Activated CD4-positive, alpha-beta T cell treated with anti-CD3 and anti-CD28 coated beads, Interleukin-2, amount 50 U/mL, for 24 hours (primary cell): ENCODE data around the gene NPC1L1.

Experiments used
- DNase-seq, 2 donors: peaks; one replicate each; pipeline ENCODE4 v3.0.0-alpha.2; 2020; ENCODE audit warnings: low read depth in 1 of 2, low spot score in 1 of 2

NPC1L1 gene

DNA sequence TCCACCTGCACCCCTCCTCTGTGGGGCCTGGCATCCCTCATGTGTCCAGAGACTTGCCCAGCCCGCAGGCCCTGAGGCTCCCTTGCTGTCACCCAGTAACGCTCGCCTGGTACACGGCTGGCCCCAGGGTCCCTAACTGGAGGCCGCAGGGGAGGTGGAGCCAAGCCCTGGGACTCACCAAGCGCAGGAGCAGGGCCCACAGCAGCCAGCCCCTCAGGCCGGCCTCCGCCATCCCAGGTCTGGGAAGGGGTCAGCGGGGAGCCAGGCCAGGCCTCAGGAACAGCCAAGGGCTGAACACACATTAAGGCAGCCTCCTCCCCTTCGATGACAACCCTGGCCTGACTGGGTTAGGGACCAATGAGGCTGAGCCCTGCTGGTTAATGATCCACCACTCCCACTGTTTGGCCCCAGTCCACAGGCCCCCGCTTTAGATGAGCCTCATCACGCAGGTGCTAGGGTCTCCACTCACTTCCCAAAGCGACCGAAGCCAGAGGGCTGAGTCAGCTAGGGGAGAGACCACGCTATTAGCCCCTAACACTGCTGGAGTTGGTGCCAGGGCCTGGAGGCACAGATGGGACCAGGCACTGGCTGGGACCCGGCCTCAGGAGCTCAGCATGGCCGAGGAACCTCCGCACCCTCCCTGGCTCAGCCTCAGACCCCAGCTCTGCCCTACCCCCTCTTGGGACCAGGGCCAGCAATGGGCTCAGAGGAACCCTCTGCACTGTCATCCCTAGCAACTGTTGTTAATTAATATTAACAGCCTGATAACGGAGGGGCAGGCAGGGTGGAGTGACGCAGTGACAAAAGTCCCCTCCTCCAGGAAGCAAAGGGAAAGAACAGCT, at the start of gene NPC1L1:
Gene NPC1L1 (minus strand): TSS at position 303 of the 842 bp plus-strand sequence. CDS start 71 bp downstream, at position 232.
- no peak for DNase-seq

GRCh38 chr7:44590910-44591309, 49.8 kb upstream of the NPC1L1 start:
- DNase-seq: no peak

DNA sequence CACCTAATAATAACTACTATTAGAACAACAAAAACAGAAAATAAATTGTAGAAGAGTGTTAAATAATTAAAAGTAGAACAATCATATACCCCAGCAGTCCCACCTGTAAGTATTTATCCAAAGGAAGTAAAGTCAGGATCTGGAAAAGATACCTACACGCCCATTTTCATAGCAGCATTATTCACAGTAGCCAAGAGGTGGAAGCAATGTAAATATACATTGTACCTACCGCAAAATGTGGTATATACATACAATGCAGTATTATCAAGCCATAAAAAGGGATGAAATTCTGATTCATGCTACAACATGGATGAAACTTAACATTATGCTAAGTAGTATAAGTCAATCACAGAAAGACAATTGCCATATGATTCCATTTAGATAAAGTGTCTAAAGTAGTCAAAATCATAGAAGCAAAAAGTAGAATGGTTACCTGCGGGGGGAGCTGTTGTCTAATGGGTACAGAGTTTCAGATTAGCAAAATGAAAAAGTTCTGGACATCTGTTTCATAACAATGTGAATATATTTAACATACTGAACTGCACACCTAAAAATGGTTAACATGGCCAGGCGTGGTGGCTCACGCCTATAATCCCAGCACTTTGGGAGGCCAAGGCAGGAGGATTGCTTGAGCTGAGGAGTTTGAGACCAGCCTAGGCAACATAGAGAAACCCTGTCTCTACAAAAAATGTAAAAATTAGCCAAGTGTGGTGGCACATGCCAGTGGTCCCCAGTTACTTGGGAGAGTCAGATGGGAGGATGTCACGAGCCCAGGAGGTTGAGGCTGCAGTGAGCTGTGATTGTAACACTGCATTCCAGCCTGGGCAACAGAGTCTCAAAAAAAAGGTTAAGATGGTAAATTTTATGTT, 46.9 kb upstream of the NPC1L1 start:
- DNase-seq: peak in 1 of 2 donors; percentile 56

DNA sequence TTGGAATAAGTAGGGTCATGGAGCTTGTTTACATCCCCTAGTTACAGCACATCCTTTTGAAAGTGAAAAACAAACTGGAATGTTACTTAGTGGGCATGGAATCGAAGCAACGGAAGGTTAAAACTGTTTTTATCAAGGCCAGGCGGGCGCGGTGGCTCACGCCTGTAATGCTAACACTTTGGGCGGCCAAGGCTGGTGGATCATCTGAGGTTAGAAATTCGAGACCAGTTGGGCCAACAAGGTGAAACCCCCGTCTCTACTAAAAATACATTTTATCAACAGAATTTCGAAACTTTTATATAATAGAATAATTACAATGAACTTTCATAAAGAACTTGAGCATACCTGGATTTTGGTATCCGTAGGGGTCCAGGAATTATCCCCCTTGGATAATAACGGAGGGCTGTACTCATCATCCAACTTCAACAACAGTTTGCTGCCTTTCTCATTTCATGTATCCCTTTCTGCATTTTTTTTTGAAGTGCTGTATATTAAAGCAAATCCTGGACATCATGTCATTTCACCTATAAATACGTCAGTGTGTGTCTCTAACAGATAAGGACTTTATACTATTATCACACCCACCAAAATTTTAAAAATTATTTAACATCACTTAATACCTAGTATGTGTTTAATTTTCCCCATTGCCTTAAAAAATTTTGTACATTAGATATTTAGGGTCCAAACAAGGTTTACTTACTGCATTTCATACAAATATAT, 42.2 kb upstream of the NPC1L1 start:
- DNase-seq: no peak

- DNase-seq: peak; percentile 99 to 100
Observed at GRCh38 chr7:44581879-44582603, 40.9 kb upstream of the NPC1L1 start, which contains the start of gene TMED4. TMED4 (minus strand) TSS chr7:44582231; CDS start chr7:44582206, 25 bp downstream.

GRCh38 chr7:44580945-44581878, 40.1 kb upstream of the NPC1L1 start:
- DNase-seq: peak in 1 of 2 donors; percentile 27

- DNase-seq: no peak
Observed at GRCh38 chr7:44576228-44576627, 35.1 kb upstream of the NPC1L1 start.

- no peak for DNase-seq
Observed at GRCh38 chr7:44575054-44575453, 33.9 kb upstream of the NPC1L1 start.

DNA sequence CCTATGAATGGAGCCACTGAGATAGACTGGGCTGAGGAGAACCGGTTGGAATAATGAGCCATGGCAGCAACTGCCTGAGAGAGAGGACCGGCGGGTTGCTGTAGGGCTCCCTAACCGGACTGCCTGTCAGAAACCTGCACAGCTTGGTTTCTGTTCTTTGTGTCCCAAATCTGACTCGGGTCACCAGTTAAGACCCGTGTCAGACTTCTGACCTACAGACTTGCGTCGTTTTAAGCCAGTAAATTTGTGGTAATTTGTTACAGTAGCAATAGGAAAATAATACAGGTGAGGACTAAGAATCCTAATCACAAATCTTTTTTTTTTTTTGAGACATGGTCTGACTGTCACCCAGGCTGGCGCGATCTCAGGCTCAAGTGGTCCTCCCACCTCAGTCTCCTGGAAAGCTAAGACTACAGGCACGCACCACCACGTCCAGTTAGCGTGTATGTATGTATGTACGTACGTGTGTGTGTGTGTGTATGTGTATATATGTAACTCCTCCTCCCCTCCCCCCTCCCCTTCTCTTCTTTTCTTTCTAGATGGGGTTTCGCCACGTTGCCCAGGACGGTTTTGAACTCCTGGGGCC, 33.2 kb upstream of the NPC1L1 start:
- no peak for DNase-seq

- peak; percentile 76 to 94 for DNase-seq
Observed at GRCh38 chr7:44573464-44574286, 32.5 kb upstream of the NPC1L1 start, which contains the start of gene DDX56. DDX56 (minus strand) TSS chr7:44573908; CDS start chr7:44573895, 13 bp downstream.

DNA sequence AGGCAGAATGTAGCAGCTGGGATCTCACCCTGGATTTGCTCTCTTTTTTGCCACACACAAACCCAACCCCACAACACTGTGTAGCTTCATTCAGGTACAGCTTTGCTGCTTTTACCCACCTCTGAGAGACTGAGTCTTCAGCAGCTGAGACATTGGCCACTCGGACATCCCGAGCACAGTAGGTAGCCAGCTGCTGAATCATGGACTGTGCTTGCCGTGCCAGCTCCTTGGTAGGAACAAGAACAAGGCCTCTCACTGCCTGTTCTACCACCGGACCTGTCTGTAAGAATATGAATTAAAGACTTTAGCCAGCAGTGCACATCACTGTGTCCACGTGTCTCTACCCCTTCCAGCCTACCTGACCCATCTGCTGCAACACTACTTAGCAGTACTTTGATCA, 31.6 kb upstream of the NPC1L1 start:
- DNase-seq: no peak

GRCh38 chr7:44569959-44570358, 28.8 kb upstream of the NPC1L1 start:
- DNase-seq: no peak

- DNase-seq: no peak
Observed at GRCh38 chr7:44568771-44569560, 27.8 kb upstream of the NPC1L1 start.

- DNase-seq: no peak
Observed at GRCh38 chr7:44567884-44568283, 26.8 kb upstream of the NPC1L1 start.

DNA sequence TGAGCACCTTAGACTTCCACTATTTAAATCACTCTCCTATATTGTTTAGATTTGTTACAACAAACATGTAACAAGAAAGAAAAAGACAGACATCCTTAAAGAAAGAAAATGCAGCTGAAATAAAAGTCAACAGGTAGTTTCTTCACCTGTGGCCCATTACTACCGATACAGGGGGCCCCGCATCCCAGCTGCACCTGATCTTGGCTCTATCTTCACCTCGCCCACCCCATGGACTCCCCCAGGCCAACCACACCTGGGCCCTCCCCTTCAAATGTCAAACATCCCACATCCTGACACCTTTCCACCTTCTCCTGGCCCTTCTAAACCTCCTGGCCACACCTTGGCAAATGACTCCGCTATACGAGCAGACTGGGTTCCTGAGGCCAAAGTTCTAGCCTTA, 25.6 kb upstream of the NPC1L1 start:
- no peak for DNase-seq

- DNase-seq: no peak
Observed at GRCh38 chr7:44565795-44566559, 24.8 kb upstream of the NPC1L1 start.
